Measurements from ENCODE around the gene PIK3C2A. TPM values are rescaled to one million over a fixed set of nuclear protein-coding genes. Genes with fewer than 3 reads are reported as not detected.

Gene PIK3C2A
- total and polyA plus RNA-seq, 2 donors from 2014 or later: 9.8 to 107 TPM

DNA sequence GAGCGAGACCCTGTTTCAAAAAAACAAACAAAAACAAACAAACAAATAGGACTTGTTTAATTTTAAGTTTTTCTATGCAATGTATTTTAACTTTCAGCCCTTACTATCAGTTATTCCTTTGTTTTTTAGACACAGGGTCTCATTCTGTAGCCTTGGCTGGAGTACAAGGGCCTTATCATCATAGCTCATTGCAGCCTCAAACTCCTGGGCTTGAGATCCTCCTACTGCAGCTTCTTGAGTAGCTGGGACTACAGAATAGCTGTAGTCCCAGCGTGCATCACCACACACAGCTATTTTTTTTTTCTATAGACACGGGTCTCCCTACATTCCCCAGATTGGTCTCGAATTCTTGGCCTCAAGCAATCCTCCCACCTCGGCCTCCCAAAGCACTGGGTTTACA lies 44.5 kb downstream of the PIK3C2A start:
- FAIRE-seq (no peak), DNase-seq (no peak)
- Histone ChIP-seq H3K9ac (ENCODE audit: low read length in 3 of 3) (no peak overlapping the region), H3K27ac (ENCODE audit: low read depth in 2 of 2, low read length in 2 of 2) (no peak overlapping the region), H3K4me1 (ENCODE audit: control insufficient read depth in 2 of 3, insufficient read depth in 2 of 3, low read depth in 1 of 3, low read length in 3 of 3) (peaks cover 0 to 28% (median 20%) of the 10 kb centered on the region in 3 donors), H3K27me3 (ENCODE audit: control insufficient read depth, insufficient read depth, low read length) (no peaks in the 10 kb centered on the region), H3K4me3 (ENCODE audit: low read length in 3 of 3) (no peak overlapping the region), H3K9me3 (ENCODE audit: control insufficient read depth in 2 of 3, insufficient read depth in 1 of 3, low read length in 3 of 3) (no peaks in the 10 kb centered on the region), H3K36me3 (ENCODE audit: control insufficient read depth in 2 of 3, insufficient read depth in 3 of 3, low read length in 3 of 3) (no peaks in the 10 kb centered on the region)
- intact Hi-C loops (cut with DNase I): no loop called here
- no peak for TF ChIP-seq CTCF (IDR thresholded peaks at IDR 0.05; ENCODE audit: borderline replicate concordance, extremely low read depth, insufficient read depth)

- Histone ChIP-seq H3K4me1 (ENCODE audit: control insufficient read depth in 2 of 3, insufficient read depth in 2 of 3, low read depth in 1 of 3, low read length in 3 of 3) (peaks cover 0 to 28% (median 20%) of the 10 kb centered on the region in 3 donors), H3K4me3 (ENCODE audit: low read length in 3 of 3) (no peak overlapping the region), H3K36me3 (ENCODE audit: control insufficient read depth in 2 of 3, insufficient read depth in 3 of 3, low read length in 3 of 3) (no peaks in the 10 kb centered on the region), H3K27ac (ENCODE audit: low read depth in 2 of 2, low read length in 2 of 2) (no peak overlapping the region), H3K9ac (ENCODE audit: low read length in 3 of 3) (no peak overlapping the region), H3K9me3 (ENCODE audit: control insufficient read depth in 2 of 3, insufficient read depth in 1 of 3, low read length in 3 of 3) (no peaks in the 10 kb centered on the region), H3K27me3 (ENCODE audit: control insufficient read depth, insufficient read depth, low read length) (no peaks in the 10 kb centered on the region)
- FAIRE-seq (no peak), DNase-seq (no peak)
- intact Hi-C loops (cut with DNase I): no loop called here
- TF ChIP-seq CTCF (IDR thresholded peaks at IDR 0.05; ENCODE audit: borderline replicate concordance, extremely low read depth, insufficient read depth): no peak
Measured at GRCh38 chr11:17162376-17162775, 45.4 kb downstream of the PIK3C2A start.

DNA sequence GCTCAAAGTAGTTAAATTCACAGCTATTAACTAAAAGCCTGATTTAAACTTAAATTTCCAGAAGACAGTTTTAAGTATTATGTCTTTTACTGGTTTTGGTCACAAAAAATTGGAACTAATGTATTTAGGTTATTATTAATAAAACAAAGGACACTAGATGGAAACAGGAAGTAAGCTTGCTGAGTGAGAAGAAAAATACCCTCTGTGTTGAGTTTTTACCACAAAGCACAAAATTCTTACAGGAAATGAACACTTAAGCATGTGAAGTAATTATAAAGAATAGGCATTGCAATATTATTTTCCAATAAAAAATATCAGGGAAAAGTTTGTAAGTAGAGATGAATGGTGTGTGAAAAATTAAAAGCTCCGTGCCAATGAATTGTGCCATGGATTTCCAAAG lies 46.3 kb downstream of the PIK3C2A start:
- no peaks in the 10 kb centered on the region for H3K36me3 ChIP-seq (ENCODE audit: control insufficient read depth in 2 of 3, insufficient read depth in 3 of 3, low read length in 3 of 3)
- no peak for FAIRE-seq
- DNase-seq: no peak

More for the DNA sequence above, 46.3 kb downstream of the PIK3C2A start:
- H3K27me3 ChIP-seq (ENCODE audit: control insufficient read depth, insufficient read depth, low read length): no peaks in the 10 kb centered on the region
- TF ChIP-seq CTCF (IDR thresholded peaks at IDR 0.05; ENCODE audit: borderline replicate concordance, extremely low read depth, insufficient read depth): no peak
- peak overlapping the region in 1 of 2 donors; percentile 53 for H3K27ac ChIP-seq (ENCODE audit: low read depth in 2 of 2, low read length in 2 of 2)
- H3K4me1 ChIP-seq (ENCODE audit: control insufficient read depth in 2 of 3, insufficient read depth in 2 of 3, low read depth in 1 of 3, low read length in 3 of 3): peaks cover 0 to 28% (median 18%) of the 10 kb centered on the region in 3 donors
- H3K9me3 ChIP-seq (ENCODE audit: control insufficient read depth in 2 of 3, insufficient read depth in 1 of 3, low read length in 3 of 3): no peaks in the 10 kb centered on the region
- H3K9ac ChIP-seq (ENCODE audit: low read length in 3 of 3): no peak overlapping the region
- intact Hi-C loops (cut with DNase I): no loop called here
- no peak overlapping the region for H3K4me3 ChIP-seq (ENCODE audit: low read length in 3 of 3)

Data from kidney (tissue), 14 donors.